GM21390 (cell line): Measurements from ENCODE around the gene CREB3L1.
"Not testable (repeated sequence)": the region's sequence is repeated elsewhere in the genome, so short reads cannot be mapped to it uniquely, and the experiment has no call there.

ENCODE experiments used
- ATAC-seq: cut with Tn5 transposase; IDR thresholded peaks from one replicate; pipeline ENCODE4 v1.9.1; 2021; ENCODE audit not compliant: unreplicated experiment

CREB3L1 gene

GRCh38 chr11:46248289-46249102, 29.0 kb upstream of the CREB3L1 start:
- no peak for ATAC-seq

DNA sequence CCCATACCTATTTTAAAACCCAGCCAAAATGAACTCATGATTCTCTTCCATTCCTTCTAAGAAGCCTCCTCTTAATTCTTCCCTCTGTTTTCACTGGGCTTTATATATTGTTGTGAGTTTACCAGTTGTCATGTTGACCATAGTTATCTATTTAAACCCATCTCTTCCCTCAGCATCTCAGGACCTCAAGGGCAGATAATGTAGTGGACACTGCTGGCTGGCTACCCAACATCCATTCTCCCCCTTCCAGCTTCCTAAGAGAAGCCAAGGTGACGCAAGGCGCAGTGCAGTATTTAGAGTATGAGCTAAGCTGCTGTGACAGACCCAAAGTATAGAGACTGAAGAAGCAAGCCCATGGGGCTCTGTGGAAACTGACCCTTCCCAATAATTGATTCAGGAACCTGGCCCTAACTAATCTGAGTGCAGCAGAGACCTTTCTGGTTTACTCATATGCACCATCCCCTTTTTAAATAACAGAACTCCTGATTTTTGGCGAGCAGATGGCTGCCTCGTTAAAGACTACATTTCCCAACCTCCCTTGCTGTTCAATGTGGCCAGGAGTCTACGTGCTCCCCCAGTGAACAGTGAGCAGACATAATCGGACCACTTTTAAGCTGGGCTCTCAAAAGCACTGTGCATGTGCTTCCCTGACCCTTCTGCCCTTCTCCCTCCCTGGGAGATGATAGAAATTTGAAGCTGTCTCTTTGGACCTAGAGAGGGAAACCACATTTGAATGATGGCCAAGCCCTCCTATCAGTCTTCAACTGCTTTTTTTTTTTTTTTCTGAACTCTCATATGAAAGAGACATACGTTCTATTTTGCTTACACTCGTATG, 28.1 kb upstream of the CREB3L1 start:
- no peak for ATAC-seq

- ATAC-seq = no peak
Observed at GRCh38 chr11:46249938-46250744, 27.3 kb upstream of the CREB3L1 start.

DNA sequence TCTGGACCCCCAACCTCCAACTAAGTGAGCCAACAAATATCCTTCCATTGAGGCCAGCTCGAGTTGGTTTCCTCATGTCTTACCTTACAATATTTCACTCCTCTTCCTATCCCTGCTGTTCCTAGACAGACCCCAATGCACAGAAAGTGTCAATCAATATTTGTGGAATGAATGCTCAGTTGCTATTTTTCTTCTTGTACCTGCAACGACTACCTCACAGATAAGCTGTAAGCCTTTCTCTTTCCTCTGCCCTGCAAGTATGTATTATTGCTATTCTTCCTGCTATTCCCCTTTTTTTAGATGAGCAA, 26.8 kb upstream of the CREB3L1 start:
- no peak for ATAC-seq

DNA sequence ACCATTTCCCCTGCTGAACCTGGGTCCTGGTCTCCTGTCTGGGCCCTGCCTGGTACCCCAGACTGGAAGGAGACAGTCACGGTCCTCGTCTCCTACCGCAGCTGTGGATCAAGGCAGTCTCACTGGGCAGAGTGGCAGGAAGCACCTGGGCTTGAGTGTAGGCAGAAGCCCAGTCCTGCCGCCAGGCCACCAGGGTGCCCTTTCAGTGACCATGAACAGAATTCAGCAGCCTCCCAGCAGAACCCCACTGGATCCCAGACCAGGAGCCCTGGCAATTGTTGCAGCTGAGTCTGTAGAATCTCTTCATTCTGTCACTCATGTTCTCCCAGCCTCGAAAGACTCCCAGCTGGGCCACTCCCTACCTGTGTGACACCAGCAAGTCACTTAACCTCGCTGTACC, 25.5 kb upstream of the CREB3L1 start:
- no peak for ATAC-seq

DNA sequence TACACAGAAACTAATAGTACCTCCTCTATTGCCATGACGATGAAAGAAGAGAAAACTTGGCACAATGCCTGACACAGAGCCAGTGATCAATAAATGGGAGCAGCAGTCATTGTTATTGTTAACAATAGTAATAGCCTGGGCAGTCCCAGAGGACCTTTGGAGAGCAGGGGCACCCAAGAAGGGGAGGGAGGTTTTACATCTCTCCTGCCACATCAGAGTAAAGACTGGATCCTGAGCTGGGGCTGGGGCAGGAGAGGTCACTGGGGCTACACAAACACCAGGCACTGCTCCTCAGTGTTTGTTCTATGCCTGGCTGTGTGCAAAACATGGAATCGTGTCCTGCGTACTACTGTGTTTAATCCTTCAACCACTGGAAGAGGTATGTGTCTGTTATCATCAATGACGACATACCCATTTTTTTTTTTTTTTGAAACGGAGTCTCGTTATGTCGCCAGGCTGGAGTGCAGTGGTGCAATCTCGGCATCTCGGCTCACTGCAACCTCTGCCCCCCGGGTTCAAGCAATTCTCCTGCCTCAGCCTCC, 25.0 kb upstream of the CREB3L1 start:
- ATAC-seq = no peak

DNA sequence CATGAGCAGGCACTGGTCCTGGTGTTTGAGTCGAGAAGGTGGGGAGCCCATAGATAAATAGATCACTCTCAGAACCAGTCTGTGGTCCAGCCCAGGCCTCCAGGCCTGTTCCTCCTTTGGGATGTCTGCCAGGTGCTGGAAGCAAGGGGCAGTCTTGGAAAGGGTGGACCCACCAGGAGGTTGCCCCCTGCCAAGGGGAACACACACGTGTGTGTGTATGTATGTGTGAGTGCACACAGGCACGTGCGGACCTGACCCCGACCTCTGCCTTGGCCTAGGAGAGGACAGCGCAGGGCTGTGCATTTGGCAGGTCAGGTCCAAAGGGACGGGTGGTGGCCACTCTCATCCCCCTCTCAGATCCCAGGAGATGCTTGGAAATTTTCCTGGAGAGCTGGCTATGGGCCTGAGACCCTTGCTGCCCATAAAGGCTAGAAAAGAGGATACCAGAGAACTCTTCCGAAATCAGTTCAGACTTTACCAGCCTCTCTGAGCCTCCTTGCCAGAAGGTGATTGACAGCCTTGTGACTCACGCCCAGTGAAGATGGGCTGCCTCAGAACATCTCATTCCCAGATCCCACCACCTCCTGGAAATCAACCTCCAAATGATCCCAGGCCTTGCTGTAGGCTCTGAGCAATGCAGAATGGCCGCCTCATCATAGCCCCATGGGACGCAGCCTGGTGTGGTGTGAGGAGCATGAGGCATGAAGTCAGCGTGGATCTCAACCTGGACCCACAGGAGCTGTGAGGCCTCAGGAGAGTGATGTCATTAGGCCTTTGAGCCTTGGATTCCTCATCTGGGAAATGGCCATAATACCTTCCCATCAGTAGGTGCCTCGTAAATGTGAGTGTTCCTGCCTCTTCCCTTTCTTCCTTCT, 24.0 kb upstream of the CREB3L1 start:
- ATAC-seq = no peak

GRCh38 chr11:46254133-46254491, 23.4 kb upstream of the CREB3L1 start:
- no peak for ATAC-seq

- no peak for ATAC-seq
Observed at GRCh38 chr11:46256540-46257001, 20.9 kb upstream of the CREB3L1 start.

DNA sequence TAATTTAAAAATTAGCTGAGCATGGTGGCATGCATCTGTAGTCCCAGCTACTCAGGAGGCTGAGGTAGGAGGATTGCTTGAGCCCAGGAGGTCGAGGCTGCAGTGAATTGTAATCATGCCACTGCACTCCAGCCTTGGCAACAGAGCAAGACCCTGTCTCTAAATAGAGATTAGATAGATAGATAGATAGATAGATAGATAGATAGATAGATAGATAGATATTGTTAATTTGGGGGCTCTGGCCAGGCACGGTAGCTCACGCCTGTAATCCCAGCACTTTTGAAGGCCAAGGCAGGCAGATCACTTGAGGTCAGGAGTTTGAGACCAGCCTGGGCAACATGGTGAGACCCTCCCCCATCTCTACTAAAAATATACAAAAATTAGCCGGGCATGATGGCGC, 18.1 kb upstream of the CREB3L1 start:
- not testable (repeated sequence) for ATAC-seq

- ATAC-seq = no peak
Observed at GRCh38 chr11:46259971-46260560, 17.4 kb upstream of the CREB3L1 start.

DNA sequence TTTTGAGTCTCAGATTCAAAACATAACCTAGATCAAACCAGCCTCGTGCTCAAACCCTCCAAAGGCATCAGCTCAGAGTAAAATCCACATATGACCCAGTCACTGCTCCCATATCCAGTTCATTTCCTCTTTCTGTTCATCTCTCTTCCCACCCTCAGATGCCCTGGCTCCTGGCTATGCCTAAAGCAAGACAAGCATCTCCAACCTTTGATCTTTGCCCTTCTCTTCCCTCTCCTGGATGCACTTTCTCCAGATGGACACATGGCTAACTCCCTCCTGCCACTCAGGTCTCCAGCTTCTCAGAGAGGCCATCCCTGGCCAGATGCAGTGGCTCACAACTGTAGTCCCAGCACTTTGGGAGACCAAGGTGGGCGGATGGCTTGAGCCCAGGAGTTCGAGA, 14.3 kb upstream of the CREB3L1 start:
- ATAC-seq = no peak

DNA sequence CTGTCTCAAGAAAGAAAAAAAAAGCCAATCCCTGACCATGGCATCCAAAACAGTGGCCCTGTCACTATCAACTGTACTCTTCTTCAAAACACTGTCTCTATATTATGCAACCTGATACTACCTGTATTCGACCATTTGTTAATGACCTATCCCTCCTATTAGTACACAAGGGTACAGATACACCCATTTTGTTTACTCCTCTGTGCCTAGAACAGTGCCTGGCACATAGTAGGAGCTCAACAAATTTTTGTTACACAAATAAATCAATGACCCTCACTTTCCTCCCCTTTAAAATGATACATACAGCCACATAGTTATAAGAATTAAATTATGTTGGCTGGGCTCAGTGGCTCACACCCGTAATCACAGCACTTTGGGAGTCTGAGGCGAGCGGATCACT, 13.4 kb upstream of the CREB3L1 start:
- no peak for ATAC-seq

DNA sequence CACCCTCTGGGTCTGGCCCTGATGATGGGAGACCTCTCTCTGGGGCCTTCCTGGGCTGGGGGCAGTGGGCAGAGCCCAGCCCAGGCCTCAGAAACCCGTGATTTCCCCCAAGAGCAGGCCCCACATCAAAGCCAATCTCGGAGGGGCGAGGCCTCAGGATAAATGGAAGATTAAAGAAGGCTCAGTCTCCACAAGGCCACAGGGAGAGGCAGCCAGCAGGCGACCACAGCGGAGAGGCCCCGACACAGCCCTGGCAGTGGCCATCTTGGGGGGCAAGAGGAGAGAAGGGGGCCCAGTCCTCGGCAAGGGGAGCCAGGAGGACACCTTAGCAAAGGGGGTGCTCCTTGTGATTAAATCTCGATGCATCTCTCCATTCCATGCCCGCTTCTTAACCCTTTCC, 12.5 kb upstream of the CREB3L1 start:
- no peak for ATAC-seq

DNA sequence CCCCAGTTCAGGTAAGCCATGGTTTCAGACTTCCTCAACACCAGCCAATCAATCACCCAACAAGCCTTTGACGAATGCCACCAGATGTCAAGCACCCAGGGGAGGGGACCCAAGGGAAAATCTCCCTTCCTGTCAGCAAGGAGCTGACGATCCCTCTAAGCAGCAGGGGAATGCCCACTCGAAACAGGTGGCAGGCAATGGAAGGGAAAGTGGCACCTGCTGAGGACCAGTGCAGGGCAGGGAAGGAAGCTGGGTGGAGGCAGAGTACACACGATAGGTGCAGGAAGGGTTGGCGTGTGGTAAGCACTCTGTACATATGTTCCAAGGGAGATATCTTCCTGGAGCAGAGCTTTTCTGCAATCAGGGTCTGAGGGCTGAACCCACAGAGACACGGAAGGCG, 11.7 kb upstream of the CREB3L1 start:
- no peak for ATAC-seq

DNA sequence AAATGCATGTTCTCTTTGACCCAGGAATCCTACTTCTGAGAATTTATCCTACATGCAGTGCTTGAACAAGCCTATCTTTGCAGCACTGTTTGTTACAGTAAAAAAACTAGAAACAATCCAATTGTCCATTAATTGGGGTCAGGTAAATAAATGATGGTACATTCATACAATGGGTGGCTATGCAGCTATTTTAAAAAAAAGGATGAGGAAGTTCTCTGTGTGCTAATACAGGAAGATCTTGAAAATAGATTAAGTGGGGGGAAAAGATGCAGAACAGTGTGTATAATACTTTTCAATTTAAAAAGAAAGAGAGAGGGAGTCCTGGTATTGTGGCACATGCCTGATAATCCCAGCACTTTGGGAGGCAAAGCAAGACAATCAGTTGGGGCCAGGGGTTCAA, 9.5 kb upstream of the CREB3L1 start:
- no peak for ATAC-seq

GRCh38 chr11:46270684-46271083, 6.8 kb upstream of the CREB3L1 start:
- no peak for ATAC-seq

DNA sequence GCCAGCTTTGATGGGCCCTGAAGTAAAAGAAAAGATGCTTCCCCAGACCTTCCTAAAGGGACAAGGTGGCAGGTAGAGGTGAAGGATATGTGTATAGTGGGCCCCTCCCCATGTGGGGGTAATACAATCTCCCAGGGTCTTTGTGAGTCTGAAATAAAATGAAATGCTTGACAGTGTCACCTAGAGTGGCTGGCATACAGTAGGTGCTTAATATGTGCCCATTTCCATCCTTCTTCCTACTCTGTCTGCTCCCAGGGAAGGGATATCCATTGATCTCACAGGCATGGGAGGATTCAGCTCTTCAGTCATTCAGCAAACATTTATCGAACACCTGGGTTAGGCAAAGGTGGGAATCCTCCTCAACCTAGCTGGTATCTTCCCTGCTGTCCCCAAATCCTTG, 6.1 kb upstream of the CREB3L1 start:
- no peak for ATAC-seq

DNA sequence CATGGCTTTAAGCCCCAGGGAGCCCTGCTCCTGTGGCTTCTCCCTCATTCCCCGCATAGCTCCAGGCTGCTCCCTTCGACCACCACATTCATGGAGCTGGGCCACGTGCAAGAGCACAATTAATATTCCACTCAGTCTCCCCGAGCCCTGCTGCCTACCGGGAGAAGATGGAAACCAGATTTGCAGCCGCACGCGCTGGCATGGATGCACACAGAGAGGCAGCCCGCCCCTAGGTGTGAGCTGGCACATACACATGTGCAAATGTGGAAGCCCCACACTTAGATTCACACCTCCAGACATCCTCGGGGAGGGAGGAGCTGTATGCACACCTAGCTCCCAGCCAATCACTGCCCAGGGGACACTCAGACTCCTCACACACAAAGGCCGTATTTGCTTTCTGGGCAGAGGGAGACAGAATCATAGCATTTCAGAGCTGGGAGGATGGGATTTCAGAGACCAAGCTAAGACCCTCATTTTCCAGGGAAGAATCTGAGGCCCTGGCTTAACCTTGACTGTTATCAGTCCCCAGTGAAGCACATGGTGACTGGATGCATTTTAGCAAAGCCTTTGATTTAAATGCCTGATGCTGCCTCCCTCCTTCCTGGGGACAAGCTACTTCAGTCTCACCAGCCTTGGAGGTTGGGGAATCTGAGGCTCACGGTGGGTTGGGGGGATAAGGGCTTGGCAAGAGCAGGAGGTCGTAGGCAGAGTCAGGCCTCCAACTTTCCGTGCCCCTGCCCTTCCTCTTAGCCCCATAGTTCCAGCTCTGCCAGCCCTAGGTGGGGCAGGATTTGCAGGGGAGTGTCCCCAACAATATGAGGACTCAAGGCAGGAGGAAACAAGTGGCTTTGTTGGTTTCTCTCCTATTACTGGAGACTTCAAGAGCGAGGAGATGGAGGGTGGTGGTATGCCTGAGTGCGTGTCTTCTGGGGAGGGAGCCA, 5.3 kb upstream of the CREB3L1 start:
- ATAC-seq = no peak
